ENCODE results near the gene SPPL2B. TPM values are rescaled to one million over a fixed set of nuclear protein-coding genes. Genes with fewer than 3 reads are reported as not detected.

Gene SPPL2B
- total RNA-seq, 5 donors from 2014 or later (not counting 1 experiment from before 2014, with no cell fraction given) = 96.5 to 173 (median 133) TPM

GRCh38 chr19:2326699-2327360 is 1.7 kb upstream of the SPPL2B start:
- Mint-ChIP-seq H3K27me3 (no peaks in the 10 kb centered on the region), H3K9me3 (no peaks in the 10 kb centered on the region), H3K4me1 (peaks cover 49 to 63% (median 58%) of the 10 kb centered on the region in 3 donors), H3K4me3 (peak overlapping the region; percentile 93 to 100 (median 97)), H3K27ac (peak overlapping the region in 1 of 2 donors; percentile 43), H3K36me3 (peaks cover 7% of the 10 kb centered on the region)
- Histone ChIP-seq H3K27ac (ENCODE audit: low read length) (peak overlapping the region; percentile 48), H3K4me3 (ENCODE audit: control insufficient read depth in 1 of 2, extremely low read depth in 1 of 2, low read length in 1 of 2) (no peak overlapping the region), H3K27me3 (replicated peaks in 1 of 2; ENCODE audit: control insufficient read depth in 2 of 2, extremely low read depth in 1 of 2, insufficient read depth in 2 of 2, low read length in 1 of 2) (no peaks in the 10 kb centered on the region), H3K9me3 (no peaks in the 10 kb centered on the region), H3K4me1 (ENCODE audit: control insufficient read depth in 1 of 2, extremely low read depth in 1 of 2, insufficient read depth in 2 of 2, low read length in 2 of 2) (peaks cover 10 to 61% of the 10 kb centered on the region in 2 experiments), H3K36me3 (ENCODE audit: control insufficient read depth in 2 of 2, extremely low read depth in 1 of 2, insufficient read depth in 1 of 2, low read length in 1 of 2) (peaks cover 17 to 30% of the 10 kb centered on the region in 2 donors)
- ChIA-PET CTCF (interaction anchor here in 1 of 2 donors (0.5 kb wide), 1 partner anchor 307 kb away, joined by 7 read pairs; no protein-coding TSS in a partner anchor), POLR2A (interaction anchor here in 1 of 2 donors (1.0 kb wide), 1 partner anchor 149 kb away, joined by 3 read pairs; the partner anchor contains the start of gene GADD45B)
- ATAC-seq (replicated peaks in 1 of 4) (no peak), DNase-seq (no peak)
- 90% methylated on average over 14 of the region's 16 CpGs for WGBS (ENCODE audit: insufficient coverage)

- Histone ChIP-seq H3K9me3 (no peaks in the 10 kb centered on the region), H3K27ac (ENCODE audit: low read length) (peak overlapping the region; percentile 48), H3K4me1 (ENCODE audit: control insufficient read depth in 1 of 2, extremely low read depth in 1 of 2, insufficient read depth in 2 of 2, low read length in 2 of 2) (peaks cover 15 to 72% of the 10 kb centered on the region in 2 experiments), H3K4me3 (ENCODE audit: control insufficient read depth in 1 of 2, extremely low read depth in 1 of 2, low read length in 1 of 2) (peak overlapping the region; percentile 84 to 97), H3K27me3 (replicated peaks in 1 of 2; ENCODE audit: control insufficient read depth in 2 of 2, extremely low read depth in 1 of 2, insufficient read depth in 2 of 2, low read length in 1 of 2) (no peaks in the 10 kb centered on the region), H3K36me3 (ENCODE audit: control insufficient read depth in 2 of 2, extremely low read depth in 1 of 2, insufficient read depth in 1 of 2, low read length in 1 of 2) (peaks cover 17 to 24% of the 10 kb centered on the region in 2 donors)
- ChIA-PET POLR2A (interaction anchor here in 1 of 2 donors (0.6 to 1.0 kb wide), 2 partner anchors 148 to 156 kb away, joined by 3 to 4 read pairs; partner anchors contain the start of gene GADD45B), CTCF (no interaction called here)
- H3K9me3 Mint-ChIP-seq = no peaks in the 10 kb centered on the region
- H3K27me3 Mint-ChIP-seq = no peaks in the 10 kb centered on the region
- peak overlapping the region; percentile 93 to 100 (median 97) for H3K4me3 Mint-ChIP-seq
- WGBS (ENCODE audit: insufficient coverage) = 0% methylated on average over 5 of the region's 18 CpGs
- peak in 2 of 4 experiments; percentile 1 to 64 for ATAC-seq (replicated peaks in 1 of 4)
- peaks cover 7% of the 10 kb centered on the region for H3K36me3 Mint-ChIP-seq
- peak in 33 of 35 experiments; percentile 16 to 75 (median 45) for DNase-seq
- peaks cover 58 to 71% (median 66%) of the 10 kb centered on the region in 3 donors for H3K4me1 Mint-ChIP-seq
- peak overlapping the region; percentile 92 to 98 for H3K27ac Mint-ChIP-seq
These were observed 597 bp upstream of the SPPL2B start for GRCh38 chr19:2327773-2328400.

GRCh38 chr19:2329149-2329478 is 630 bp downstream of the SPPL2B start:
- ChIA-PET CTCF (interaction anchor here in 1 of 2 donors (0.8 kb wide), 1 partner anchor 90 kb away, joined by 6 read pairs; no protein-coding TSS in a partner anchor), POLR2A (no interaction called here)
- H3K27me3 Mint-ChIP-seq = no peaks in the 10 kb centered on the region
- H3K36me3 Mint-ChIP-seq = peaks cover 7% of the 10 kb centered on the region
- Histone ChIP-seq H3K27ac (ENCODE audit: low read length) (peak overlapping the region; percentile 34), H3K27me3 (replicated peaks in 1 of 2; ENCODE audit: control insufficient read depth in 2 of 2, extremely low read depth in 1 of 2, insufficient read depth in 2 of 2, low read length in 1 of 2) (no peaks in the 10 kb centered on the region), H3K4me3 (ENCODE audit: control insufficient read depth in 1 of 2, extremely low read depth in 1 of 2, low read length in 1 of 2) (peak overlapping the region; percentile 84 to 97), H3K9me3 (no peaks in the 10 kb centered on the region), H3K36me3 (ENCODE audit: control insufficient read depth in 2 of 2, extremely low read depth in 1 of 2, insufficient read depth in 1 of 2, low read length in 1 of 2) (peaks cover 13 to 15% of the 10 kb centered on the region in 2 donors), H3K4me1 (ENCODE audit: control insufficient read depth in 1 of 2, extremely low read depth in 1 of 2, insufficient read depth in 2 of 2, low read length in 2 of 2) (peaks cover 18 to 84% of the 10 kb centered on the region in 2 experiments)
- DNase-seq (no peak), ATAC-seq (replicated peaks in 1 of 4) (no peak)
- H3K4me1 Mint-ChIP-seq = peaks cover 68 to 77% (median 69%) of the 10 kb centered on the region in 3 donors
- H3K4me3 Mint-ChIP-seq = peak overlapping the region; percentile 87 to 97 (median 93)
- WGBS (ENCODE audit: insufficient coverage) = 14% methylated on average over 15 of the region's 16 CpGs
- no peaks in the 10 kb centered on the region for H3K9me3 Mint-ChIP-seq
- H3K27ac Mint-ChIP-seq = peak overlapping the region; percentile 84 to 86

DNA sequence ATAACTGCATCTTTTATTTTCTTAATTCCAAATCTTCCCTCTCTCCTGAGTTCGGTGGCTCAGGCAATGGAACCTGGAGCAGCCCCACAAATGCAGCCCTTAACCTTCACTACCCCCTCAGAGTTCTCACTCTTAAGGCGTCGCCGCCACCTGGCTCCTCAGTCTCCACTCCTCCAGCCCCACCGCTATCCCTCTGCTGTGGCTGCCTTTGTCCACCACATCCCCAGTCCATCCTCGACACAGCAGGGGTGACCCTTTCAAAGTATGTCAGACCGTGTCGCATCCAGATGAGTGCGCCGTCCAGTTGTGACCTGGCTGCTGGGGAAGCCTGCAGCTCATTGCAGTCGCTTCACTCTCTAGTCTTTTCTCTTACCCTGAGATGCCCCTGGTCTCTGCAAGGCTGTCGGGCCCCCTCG is 1.0 kb downstream of the SPPL2B start:
- peaks cover 9 to 13% of the 10 kb centered on the region in 2 donors for H3K36me3 ChIP-seq (ENCODE audit: control insufficient read depth in 2 of 2, extremely low read depth in 1 of 2, insufficient read depth in 1 of 2, low read length in 1 of 2)
- Mint-ChIP-seq H3K36me3 (peaks cover 7% of the 10 kb centered on the region), H3K27me3 (no peaks in the 10 kb centered on the region), H3K4me1 (peaks cover 66 to 75% (median 68%) of the 10 kb centered on the region in 3 donors), H3K9me3 (no peaks in the 10 kb centered on the region), H3K27ac (peak overlapping the region; percentile 84 to 86), H3K4me3 (peak overlapping the region; percentile 87 to 97 (median 93))
- no peak for ATAC-seq (replicated peaks in 1 of 4)
- WGBS (ENCODE audit: insufficient coverage) = 86% methylated on average over 9 of the region's 13 CpGs
- CTCF ChIA-PET = interaction anchor here in 1 of 2 donors (0.8 kb wide), 1 partner anchor 91 kb away, joined by 6 read pairs; no protein-coding TSS in a partner anchor
- peak overlapping the region; percentile 84 to 97 for H3K4me3 ChIP-seq (ENCODE audit: control insufficient read depth in 1 of 2, extremely low read depth in 1 of 2, low read length in 1 of 2)
- H3K27me3 ChIP-seq (replicated peaks in 1 of 2; ENCODE audit: control insufficient read depth in 2 of 2, extremely low read depth in 1 of 2, insufficient read depth in 2 of 2, low read length in 1 of 2) = no peaks in the 10 kb centered on the region
- peaks cover 18 to 86% of the 10 kb centered on the region in 2 experiments for H3K4me1 ChIP-seq (ENCODE audit: control insufficient read depth in 1 of 2, extremely low read depth in 1 of 2, insufficient read depth in 2 of 2, low read length in 2 of 2)
- H3K9me3 ChIP-seq = no peaks in the 10 kb centered on the region
- no peak overlapping the region for H3K27ac ChIP-seq (ENCODE audit: low read length)
- POLR2A ChIA-PET = interaction anchor here in 1 of 2 donors (0.7 kb wide), 1 partner anchor 51 kb away, joined by 3 read pairs; no protein-coding TSS in a partner anchor
- no peak for DNase-seq

- DNase-seq (no peak), ATAC-seq (replicated peaks in 1 of 4) (no peak)
- Mint-ChIP-seq H3K4me1 (peaks cover 63 to 69% (median 65%) of the 10 kb centered on the region in 3 donors), H3K9me3 (no peaks in the 10 kb centered on the region), H3K4me3 (peak overlapping the region; percentile 41 to 97 (median 63)), H3K36me3 (peaks cover 7% of the 10 kb centered on the region), H3K27ac (peak overlapping the region in 1 of 2 donors; percentile 57), H3K27me3 (no peaks in the 10 kb centered on the region)
- 90% methylated on average over 8 of the region's 10 CpGs for WGBS (ENCODE audit: insufficient coverage)
- H3K36me3 ChIP-seq (ENCODE audit: control insufficient read depth in 2 of 2, extremely low read depth in 1 of 2, insufficient read depth in 1 of 2, low read length in 1 of 2) = peaks cover 4 to 11% of the 10 kb centered on the region in 2 donors
- H3K9me3 ChIP-seq = no peaks in the 10 kb centered on the region
- no peak overlapping the region for H3K4me3 ChIP-seq (ENCODE audit: control insufficient read depth in 1 of 2, extremely low read depth in 1 of 2, low read length in 1 of 2)
- ChIA-PET POLR2A (no interaction called here), CTCF (no interaction called here)
- H3K27me3 ChIP-seq (replicated peaks in 1 of 2; ENCODE audit: control insufficient read depth in 2 of 2, extremely low read depth in 1 of 2, insufficient read depth in 2 of 2, low read length in 1 of 2) = no peaks in the 10 kb centered on the region
- H3K4me1 ChIP-seq (ENCODE audit: control insufficient read depth in 1 of 2, extremely low read depth in 1 of 2, insufficient read depth in 2 of 2, low read length in 2 of 2) = peaks cover 18 to 86% of the 10 kb centered on the region in 2 experiments
- H3K27ac ChIP-seq (ENCODE audit: low read length) = no peak overlapping the region
These were observed 1.8 kb downstream of the SPPL2B start for GRCh38 chr19:2330255-2330631.

DNA sequence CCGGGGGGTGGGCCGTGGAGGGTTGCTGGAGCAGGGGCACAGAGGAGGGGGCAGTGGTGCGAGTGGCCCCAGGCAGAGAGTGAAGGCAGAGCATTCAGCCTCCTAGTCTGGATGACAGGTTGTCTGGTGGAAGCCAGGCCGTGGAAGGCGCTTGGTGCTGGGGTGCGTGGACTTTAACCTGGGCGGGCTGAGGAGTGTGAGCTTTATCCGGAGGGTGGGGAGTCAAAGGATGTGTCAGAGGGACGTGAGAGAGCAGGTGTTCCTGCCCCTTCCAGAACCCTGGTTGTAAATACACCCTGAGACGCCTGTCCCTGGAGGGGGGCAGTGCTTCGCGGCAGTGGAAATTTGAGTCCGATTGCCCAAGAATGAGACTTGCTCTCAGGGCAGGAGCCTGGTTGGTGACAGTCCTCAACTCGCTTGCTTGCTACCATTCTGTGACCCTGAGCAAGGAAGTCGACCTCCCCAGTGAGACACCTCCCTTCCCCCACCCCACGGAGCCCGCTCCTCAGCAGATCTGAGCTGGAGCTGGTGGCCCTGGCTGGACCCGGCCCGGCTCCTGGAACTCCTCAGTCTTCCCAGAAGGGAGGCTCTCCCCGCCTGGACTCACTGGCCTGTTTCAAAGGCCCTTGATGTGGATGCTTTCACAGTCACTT is 2.3 kb downstream of the SPPL2B start:
- Histone ChIP-seq H3K27me3 (replicated peaks in 1 of 2; ENCODE audit: control insufficient read depth in 2 of 2, extremely low read depth in 1 of 2, insufficient read depth in 2 of 2, low read length in 1 of 2) (no peaks in the 10 kb centered on the region), H3K9me3 (no peaks in the 10 kb centered on the region), H3K4me3 (ENCODE audit: control insufficient read depth in 1 of 2, extremely low read depth in 1 of 2, low read length in 1 of 2) (no peak overlapping the region), H3K36me3 (ENCODE audit: control insufficient read depth in 2 of 2, extremely low read depth in 1 of 2, insufficient read depth in 1 of 2, low read length in 1 of 2) (peaks cover 0 to 7% of the 10 kb centered on the region in 2 donors), H3K4me1 (ENCODE audit: control insufficient read depth in 1 of 2, extremely low read depth in 1 of 2, insufficient read depth in 2 of 2, low read length in 2 of 2) (peaks cover 18 to 81% of the 10 kb centered on the region in 2 experiments), H3K27ac (ENCODE audit: low read length) (no peak overlapping the region)
- POLR2A ChIA-PET = no interaction called here
- ATAC-seq (replicated peaks in 1 of 4) = no peak
- WGBS (ENCODE audit: insufficient coverage) = 86% methylated on average over 17 of the region's 20 CpGs
- CTCF ChIA-PET = no interaction called here
- Mint-ChIP-seq H3K4me1 (peaks cover 61 to 66% (median 64%) of the 10 kb centered on the region in 3 donors), H3K9me3 (no peaks in the 10 kb centered on the region), H3K27ac (peak overlapping the region in 1 of 2 donors; percentile 57), H3K4me3 (peak overlapping the region; percentile 41 to 97 (median 63)), H3K36me3 (peaks cover 9% of the 10 kb centered on the region), H3K27me3 (no peaks in the 10 kb centered on the region)
- no peak for DNase-seq
